H1 (cell line): ENCODE data around the gene NTN1. TPM values are rescaled to one million over a fixed set of nuclear protein-coding genes. Genes with fewer than 3 reads are reported as not detected.

Source experiments
- CTCF ChIA-PET: fragments of 300-600 bp; sonication (Branson Sonifier 250); formaldehyde crosslinking; loops from one replicate; lab custom pipeline; 2021; ENCODE audit not compliant: partially characterized antibody; lab: Charles Lee
- POLR2A ChIA-PET: fragments of 300-600 bp; sonication (Branson Sonifier 250); formaldehyde crosslinking; loops from one replicate; lab custom pipeline; 2021; ENCODE audit warnings: inconsistent platforms; ENCODE audit not compliant: partially characterized antibody; lab: Charles Lee
- DNase-seq, 2 experiments: peaks; one replicate each; pipeline versions ENCODE4 v3.0.0 to v3.0.0-alpha.2; 2010 to 2022; ENCODE audit warnings: low spot score in 2 of 2, low read depth in 1 of 2, mixed read lengths in 1 of 2
- FAIRE-seq: peaks from 2 replicates; lab custom pipeline; 2011; peaks lifted over from hg19 to GRCh38; lab: Jason Lieb, UNC
- H2AFZ ChIP-seq: 2 replicates; pipeline ENCODE4 v1.8.1; 2012; ENCODE audit warnings: low read length, inconsistent platforms
- H2AK5ac ChIP-seq: 2 replicates; pipeline ENCODE4 v1.6.1; 2013; ENCODE audit warnings: low read depth, low read length
- H2BK120ac ChIP-seq: replicated peaks from 2 replicates; pipeline ENCODE3; 2013; ENCODE audit warnings: low read depth, low read length, inconsistent platforms
- H2BK12ac ChIP-seq: 2 replicates; pipeline ENCODE4 v1.6.1; 2013; ENCODE audit warnings: low read depth, low read length
- H2BK15ac ChIP-seq: 2 replicates; pipeline ENCODE4 v1.6.1; 2013; ENCODE audit warnings: low read length
- H2BK20ac ChIP-seq: 2 replicates; pipeline ENCODE4 v1.6.1; 2013; ENCODE audit warnings: low read length
- H2BK5ac ChIP-seq: 2 replicates; pipeline ENCODE4 v1.6.1; 2013; ENCODE audit warnings: low read depth, low read length
- H3K14ac ChIP-seq: 2 replicates; pipeline ENCODE4 v1.6.1; 2013; ENCODE audit warnings: inconsistent platforms; ENCODE audit not compliant: insufficient read length
- H3K18ac ChIP-seq: 2 replicates; pipeline ENCODE4 v1.6.1; 2013; ENCODE audit warnings: low read length; ENCODE audit errors: extremely low read depth
- H3K23ac ChIP-seq: 2 replicates; pipeline ENCODE4 v1.6.1; 2013; ENCODE audit warnings: inconsistent platforms; ENCODE audit not compliant: insufficient read length
- H3K23me2 ChIP-seq: 2 replicates; pipeline ENCODE4 v1.6.1; 2013; ENCODE audit warnings: low read depth, low read length
- H3K27ac ChIP-seq: 2 replicates; pipeline ENCODE4 v1.6.1; 2011; ENCODE audit warnings: low read depth, low read length, inconsistent platforms
- H3K27me3 ChIP-seq, 4 experiments: replicated peaks in 1 of 4; 1 replicate in 1 of 4; 2 replicates in 3 of 4; pipeline versions ENCODE4 v1.6.1 to v1.8.1; 2011 to 2013; ENCODE audit warnings: low read length in 3 of 4, mild to moderate bottlenecking in 3 of 4, inconsistent platforms in 2 of 4, mixed read lengths in 2 of 4, moderate library complexity in 1 of 4; ENCODE audit not compliant: control insufficient read depth in 3 of 4, insufficient read depth in 3 of 4; ENCODE audit errors: extremely low read depth in 1 of 4
- H3K36me3 ChIP-seq, 4 experiments: 2 replicates each; pipeline versions ENCODE4 v1.6.1 to v1.8.1; 2011 to 2013; ENCODE audit warnings: mild to moderate bottlenecking in 4 of 4, low read length in 3 of 4, moderate library complexity in 2 of 4, control low read depth in 1 of 4, inconsistent platforms in 1 of 4; ENCODE audit not compliant: insufficient read depth in 4 of 4, control insufficient read depth in 2 of 4
- H3K4ac ChIP-seq: replicated peaks from 2 replicates; pipeline ENCODE3; 2013; ENCODE audit warnings: low read length, low read depth, mixed read lengths, inconsistent platforms; ENCODE audit not compliant: insufficient read length
- H3K4me1 ChIP-seq, 4 experiments: replicated peaks in 1 of 4; 1 replicate in 1 of 4; 2 replicates in 3 of 4; pipeline versions ENCODE4 v1.6.1 to v1.8.1; 2011 to 2013; ENCODE audit warnings: low read length in 3 of 4, inconsistent platforms in 2 of 4, mixed read lengths in 1 of 4; ENCODE audit not compliant: insufficient read depth in 4 of 4, control insufficient read depth in 3 of 4
- H3K4me2 ChIP-seq, 2 experiments: 2 replicates each; pipeline versions ENCODE4 v1.6.1 to v1.8.1; 2011 to 2013; ENCODE audit warnings: low read depth in 2 of 2, low read length in 2 of 2, control low read depth in 1 of 2, inconsistent platforms in 1 of 2, mild to moderate bottlenecking in 1 of 2; ENCODE audit not compliant: insufficient read depth in 1 of 2
- H3K4me3 ChIP-seq, 4 experiments: fragments of 200-600, 300-600 bp in 1 of 4; sonication (generic), shearing (Covaris generic), sonication (Bioruptor Twin) in 1 of 4; 2 replicates each; pipeline versions ENCODE4 v1.5.1 to v1.8.1; 2011 to 2016; ENCODE audit warnings: low read length in 4 of 4, low read depth in 3 of 4, control low read depth in 2 of 4, inconsistent platforms in 2 of 4, mild to moderate bottlenecking in 2 of 4, mixed read lengths in 1 of 4, moderate library complexity in 1 of 4; ENCODE audit not compliant: insufficient read depth in 2 of 4; ENCODE audit errors: extremely low read depth in 1 of 4
- H3K56ac ChIP-seq: replicated peaks from 2 replicates; pipeline ENCODE3; 2013; ENCODE audit warnings: low read depth, mild to moderate bottlenecking, mixed read lengths, low read length, inconsistent platforms; ENCODE audit not compliant: insufficient read length
- H3K79me1 ChIP-seq: 2 replicates; pipeline ENCODE4 v1.6.1; 2013; ENCODE audit warnings: low read depth, low read length, control low read depth
- H3K79me2 ChIP-seq, 2 experiments: 2 replicates each; pipeline versions ENCODE4 v1.6.1 to v1.8.1; 2012 to 2013; ENCODE audit warnings: low read length in 2 of 2, mild to moderate bottlenecking in 2 of 2, inconsistent platforms in 1 of 2; ENCODE audit not compliant: insufficient read depth in 2 of 2, control insufficient read depth in 1 of 2
- H3K9ac ChIP-seq, 4 experiments: replicated peaks in 1 of 4; 1 replicate in 1 of 4; 2 replicates in 3 of 4; pipeline versions ENCODE4 v1.6.1 to v1.8.1; 2011 to 2013; ENCODE audit warnings: low read depth in 3 of 4, low read length in 3 of 4, control low read depth in 2 of 4, mild to moderate bottlenecking in 2 of 4, moderate library complexity in 2 of 4, inconsistent platforms in 1 of 4; ENCODE audit errors: extremely low read depth in 1 of 4
- H3K9me3 ChIP-seq, 2 experiments: 2 replicates each; pipeline versions ENCODE4 v1.6.1 to v1.8.1; 2012 to 2013; ENCODE audit warnings: mild to moderate bottlenecking in 2 of 2, moderate library complexity in 2 of 2, control low read depth in 1 of 2, inconsistent platforms in 1 of 2, low read depth in 1 of 2, low read length in 1 of 2, mixed read lengths in 1 of 2; ENCODE audit not compliant: insufficient read depth in 2 of 2
- H4K20me1 ChIP-seq, 2 experiments: replicated peaks in 1 of 2; 2 replicates each; pipeline versions ENCODE3 to v1.8.1; 2011 to 2013; ENCODE audit warnings: inconsistent platforms in 2 of 2, low read length in 2 of 2, mild to moderate bottlenecking in 1 of 2; ENCODE audit not compliant: insufficient read depth in 2 of 2, control insufficient read depth in 1 of 2
- H4K5ac ChIP-seq: 2 replicates; pipeline ENCODE4 v1.6.1; 2013; ENCODE audit warnings: low read length, low read depth, mixed read lengths, inconsistent platforms; ENCODE audit not compliant: insufficient read length
- H4K8ac ChIP-seq: 2 replicates; pipeline ENCODE4 v1.8.0; 2013; ENCODE audit warnings: mild to moderate bottlenecking, moderate library complexity, low read length, inconsistent platforms; ENCODE audit not compliant: insufficient read depth; ENCODE audit errors: extremely low read depth
- H4K91ac ChIP-seq: replicated peaks from 2 replicates; pipeline ENCODE3; 2013; ENCODE audit warnings: low read length, mixed read lengths, inconsistent platforms; ENCODE audit not compliant: insufficient read length
- ASH2L ChIP-seq: fragments of 200-600, 300-600 bp; sonication (generic); IDR thresholded peaks from one replicate; pipeline ENCODE4 v1.7.1; 2017; ENCODE audit warnings: low read length
- ATF2 ChIP-seq: IDR thresholded peaks from 2 replicates; pipeline ENCODE4 v1.6.1; 2012; ENCODE audit warnings: low read length, inconsistent platforms
- ATF3 ChIP-seq: IDR thresholded peaks from 2 replicates; pipeline ENCODE4 v1.6.1; 2011; ENCODE audit warnings: low read depth, mild to moderate bottlenecking, low read length; ENCODE audit not compliant: insufficient read depth
- CBX5 ChIP-seq: fragments of 300-800, 300-1000 bp; sonication (generic); IDR thresholded peaks from 2 replicates; pipeline ENCODE4 v1.7.1; 2016; ENCODE audit warnings: antibody characterized with exemption, low read length, low read depth
- CEBPB ChIP-seq: IDR thresholded peaks from 2 replicates; pipeline ENCODE4 v1.6.1; 2012; ENCODE audit warnings: low read depth, low read length
- CTBP2 ChIP-seq: IDR thresholded peaks from 2 replicates; pipeline ENCODE4 v1.7.0; 2011; ENCODE audit warnings: borderline replicate concordance, mild to moderate bottlenecking, moderate library complexity, mixed read lengths, low read length; ENCODE audit not compliant: insufficient read depth, insufficient read length
- RAD21 ChIP-seq, 2 experiments: IDR thresholded peaks in 1 of 2; conservative IDR thresholded peaks in 1 of 2; 2 replicates each; pipeline ENCODE4 v1.6.1; 2011; ENCODE audit warnings: low read depth in 2 of 2, low read length in 2 of 2, improper control_type of control experiment in 1 of 2, inconsistent platforms in 1 of 2, mild to moderate bottlenecking in 1 of 2, moderate library complexity in 1 of 2
- SRF ChIP-seq: IDR thresholded peaks from 2 replicates; pipeline ENCODE4 v1.6.1; 2011; ENCODE audit warnings: mild to moderate bottlenecking, low read depth, low read length, moderate library complexity
- TAF1 ChIP-seq: IDR thresholded peaks from 2 replicates; pipeline ENCODE4 v1.6.1; 2011; ENCODE audit warnings: mild to moderate bottlenecking, low read depth, low read length
- WGBS, 2 experiments: shearing (Covaris generic) in 1 of 2; methylation state at CpG; one replicate each; pipeline versions ENCODE4 v1.1.6 to v1.1.7; 2013 to 2015; ENCODE audit warnings: low lambda C conversion rate in 2 of 2, mixed read lengths in 2 of 2, inconsistent platforms in 1 of 2, low coverage in 1 of 2, missing lambda C conversion rate in 1 of 2; ENCODE audit not compliant: insufficient replicate concordance in 2 of 2, insufficient coverage in 1 of 2, insufficient read length in 1 of 2; ENCODE audit errors: extremely low coverage in 1 of 2, missing lambda C conversion rate in 1 of 2; 5-methylcytosine and 5-hydroxymethylcytosine counted together
- polyA plus RNA-seq, 7 experiments: library from polyadenylated mRNA; depleted of rRNA in 3 of 7; stranded (reverse) in 5 of 7; unstranded in 2 of 7; fragments of >200 nt in 5 of 7; fragments of 200-250 nt in 2 of 7; gene quantifications; 1 replicate in 5 of 7; 2 replicates in 1 of 7; 4 replicates in 1 of 7; pipeline versions ENCODE4 v1.2.1 to v1.2.3, GENCODE V29; 2011 to 2013; ENCODE audit warnings: missing spikeins in 2 of 7, mixed read lengths in 2 of 7
- total RNA-seq: library from RNA; stranded (reverse); fragmentation: NEBNext Ultra II Directional; extraction: Animal tissue kit (Norgen Biotek cat#: 25700); gene quantifications from 2 replicates; pipeline ENCODE4 v1.2.1, GENCODE V29; 2021

NTN1 gene
- total and polyA plus RNA-seq, 2 of the 8 experiments (the other 6 are each of a cell fraction or from before 2014, with no cell fraction given) = 2.0 to 2.3 TPM

GRCh38 chr17:9258115-9259015, 237.1 kb downstream of the NTN1 start:
- H2AFZ ChIP-seq = no peak overlapping the region
- H3K14ac ChIP-seq = no peak overlapping the region
- no peaks in the 10 kb centered on the region for H3K79me2 ChIP-seq
- no peak overlapping the region for H3K56ac ChIP-seq
- POLR2A ChIA-PET = no interaction called here
- H4K8ac ChIP-seq = no peak overlapping the region
- no peak overlapping the region for H2AK5ac ChIP-seq
- DNase-seq = no peak
- no peak overlapping the region for H4K5ac ChIP-seq
- peak overlapping the region; percentile 47 for H2BK5ac ChIP-seq
- CTCF ChIA-PET = interaction anchor here (1.0 to 2.9 kb wide), 4 partner anchors 8 to 58 kb away, joined by 3 to 11 read pairs (median 4); no protein-coding TSS in a partner anchor
- H3K36me3 ChIP-seq = no peaks in the 10 kb centered on the region
- H3K4me1 ChIP-seq = peaks cover 0 to 8% (median 2%) of the 10 kb centered on the region in 4 experiments; a peak in 4 of 7 replicates
- peak overlapping the region; percentile 36 for H2BK120ac ChIP-seq
- no peak overlapping the region for H3K4me3 ChIP-seq
- no peaks in the 10 kb centered on the region for H3K9me3 ChIP-seq
- H3K4ac ChIP-seq = no peak overlapping the region
- H2BK20ac ChIP-seq = peak overlapping the region; percentile 72; the same call in 1 of the 2 replicates
- H3K27me3 ChIP-seq = 0 out of 7 replicates have a peak, but pooled peaks cover 0 to 2% (median 0%) of the 10 kb centered on the region in 4 experiments
- H3K18ac ChIP-seq = peak overlapping the region; percentile 71; the same call in 1 of the 2 replicates
- H3K9ac ChIP-seq = no peak overlapping the region
- no peak overlapping the region for H3K27ac ChIP-seq
- 84% methylated on average over 15 of the region's 15 CpGs; no CpG with 5 or more reads in 1 of the 2 experiments for WGBS, 2 experiments
- H3K79me1 ChIP-seq = no peaks in the 10 kb centered on the region
- no peak overlapping the region for H3K23ac ChIP-seq
- H4K91ac ChIP-seq = no peak overlapping the region
- no peaks in the 10 kb centered on the region for H3K23me2 ChIP-seq
- H2BK12ac ChIP-seq = no peak overlapping the region
- 0 out of 2 replicates have a peak overlapping the region, but pooled peaks have one; percentile 6 for H2BK15ac ChIP-seq
- H4K20me1 ChIP-seq = no peaks in the 10 kb centered on the region
- no peak overlapping the region for H3K4me2 ChIP-seq
- no peak for FAIRE-seq
- TF ChIP-seq ATF2 = no peak
- no peak for TF ChIP-seq TAF1
- no peak for TF ChIP-seq RAD21 (IDR thresholded peaks at IDR 0.05 in 1 of 2, conservative IDR thresholded peaks at IDR 0.05 in 1 of 2; ENCODE audit: low read depth in 2 of 2, low read length in 2 of 2)
- no peak for TF ChIP-seq CTBP2
- no peak for TF ChIP-seq ASH2L
- TF ChIP-seq CEBPB = no peak
- TF ChIP-seq ATF3 = no peak
- no peak for TF ChIP-seq SRF
- TF ChIP-seq CBX5 = no peak
